Superior temporal gyrus (tissue), 1 donor: ENCODE measurements around the gene PANX2.
A peak's percentile ranks its signal among the peaks of the same experiment; 100 is the strongest.
"Not testable (repeated sequence)": the region's sequence is repeated elsewhere in the genome, so short reads cannot be mapped to it uniquely, and the experiment has no call there.

Experiments
- DNase-seq: peaks from one replicate; pipeline ENCODE4 v3.0.0-alpha.2; 2016; ENCODE audit errors: extremely low spot score

PANX2 gene

GRCh38 chr22:50197856-50198623 lies 27.5 kb downstream of the PANX2 start:
- no peak for DNase-seq

DNA sequence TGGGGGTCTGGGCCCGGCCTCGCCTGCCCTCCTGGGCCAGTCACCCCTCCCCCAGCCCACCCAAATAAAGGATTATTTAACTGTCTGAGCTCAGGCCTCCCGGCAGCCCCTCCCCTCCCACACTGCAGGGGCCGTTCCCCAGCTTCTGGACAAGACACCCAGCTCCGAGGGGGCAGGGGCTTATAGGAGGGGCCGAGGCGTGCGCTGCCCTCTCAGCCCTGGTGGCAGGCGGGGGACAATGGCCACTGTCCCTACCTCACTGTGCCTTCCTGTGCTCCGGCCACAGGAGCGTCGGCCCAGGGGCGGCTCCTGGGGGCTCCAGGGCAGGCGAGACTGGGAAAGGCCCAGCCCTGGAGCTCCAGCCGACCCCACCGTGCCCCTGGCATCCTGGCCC lies 28.1 kb downstream of the PANX2 start:
- no peak for DNase-seq

- no peak for DNase-seq
Measured at GRCh38 chr22:50199251-50199721, 28.8 kb downstream of the PANX2 start.

DNA sequence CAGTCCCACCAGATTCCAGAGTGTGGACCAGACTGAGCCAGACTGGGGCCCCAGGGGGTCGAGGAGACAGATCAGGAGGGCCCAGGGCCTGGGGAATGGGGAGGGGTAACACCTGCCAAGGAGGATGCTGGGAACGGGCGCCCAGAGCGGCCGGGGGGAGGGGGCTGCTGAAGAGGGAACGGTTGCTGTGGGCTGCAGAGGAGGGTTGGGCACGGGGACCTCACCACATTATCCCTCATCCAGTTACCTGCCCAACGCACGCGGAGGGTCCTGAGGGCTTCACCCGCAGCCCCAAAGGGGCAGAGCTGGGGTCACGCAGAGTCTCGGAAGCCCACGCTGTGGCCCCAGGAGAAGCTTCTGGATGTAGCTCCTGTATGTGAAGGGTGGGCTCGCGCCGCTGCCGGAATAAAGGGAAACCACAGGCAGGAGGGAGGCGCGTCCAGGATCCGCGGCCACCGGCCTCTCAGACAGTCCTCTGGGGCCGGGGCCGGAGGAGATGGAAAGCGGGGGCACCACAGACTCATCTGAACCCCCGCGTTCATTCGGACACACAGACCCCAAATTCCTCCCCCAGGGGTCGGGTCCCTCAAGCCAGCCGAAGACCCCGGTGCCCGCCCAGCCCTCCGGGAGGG lies 29.4 kb downstream of the PANX2 start:
- DNase-seq: no peak

- peak; percentile 87 for DNase-seq
Measured at GRCh38 chr22:50200461-50201190, 30.1 kb downstream of the PANX2 start, which contains the start of gene SELENOO. Gene SELENOO (plus strand): TSS chr22:50201011. CDS start chr22:50201037, 26 bp downstream.

DNA sequence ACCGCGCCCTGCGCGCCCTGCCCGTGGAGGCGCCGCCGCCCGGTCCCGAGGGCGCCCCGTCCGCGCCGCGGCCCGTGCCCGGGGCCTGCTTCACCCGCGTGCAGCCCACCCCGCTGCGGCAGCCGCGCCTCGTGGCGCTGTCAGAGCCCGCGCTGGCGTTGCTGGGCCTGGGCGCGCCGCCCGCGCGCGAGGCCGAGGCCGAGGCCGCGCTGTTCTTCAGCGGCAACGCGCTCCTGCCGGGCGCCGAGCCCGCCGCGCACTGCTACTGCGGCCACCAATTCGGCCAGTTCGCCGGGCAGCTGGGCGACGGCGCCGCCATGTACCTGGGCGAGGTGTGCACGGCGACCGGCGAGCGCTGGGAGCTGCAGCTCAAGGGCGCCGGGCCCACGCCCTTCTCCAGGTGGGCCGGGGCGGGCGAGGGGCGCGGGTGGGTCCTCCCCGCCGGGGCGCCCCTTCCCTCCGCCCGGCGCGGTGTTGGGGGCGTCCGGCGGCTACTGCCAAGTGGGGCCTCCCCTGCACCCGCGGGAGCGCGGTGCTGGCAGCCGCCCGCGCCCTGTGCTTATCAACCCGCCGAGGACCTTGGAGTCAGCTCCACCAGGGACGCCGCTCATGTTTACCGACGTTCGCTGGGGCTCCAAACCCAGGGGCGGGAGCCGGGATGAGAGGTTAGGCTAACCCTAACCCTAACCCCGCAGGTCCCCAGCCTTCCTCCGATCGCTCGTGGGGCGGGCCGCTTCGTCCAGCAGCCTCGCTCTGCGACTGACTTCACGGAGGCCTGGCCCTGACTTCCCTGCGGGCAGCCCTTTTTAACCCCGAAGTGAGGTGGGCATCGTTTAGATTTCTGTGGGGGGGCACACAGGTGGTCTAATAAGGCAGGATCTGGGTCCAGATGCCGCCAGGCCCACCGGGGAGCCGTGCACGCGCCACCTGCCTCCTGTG lies 30.9 kb downstream of the PANX2 start:
- DNase-seq: no peak

DNA sequence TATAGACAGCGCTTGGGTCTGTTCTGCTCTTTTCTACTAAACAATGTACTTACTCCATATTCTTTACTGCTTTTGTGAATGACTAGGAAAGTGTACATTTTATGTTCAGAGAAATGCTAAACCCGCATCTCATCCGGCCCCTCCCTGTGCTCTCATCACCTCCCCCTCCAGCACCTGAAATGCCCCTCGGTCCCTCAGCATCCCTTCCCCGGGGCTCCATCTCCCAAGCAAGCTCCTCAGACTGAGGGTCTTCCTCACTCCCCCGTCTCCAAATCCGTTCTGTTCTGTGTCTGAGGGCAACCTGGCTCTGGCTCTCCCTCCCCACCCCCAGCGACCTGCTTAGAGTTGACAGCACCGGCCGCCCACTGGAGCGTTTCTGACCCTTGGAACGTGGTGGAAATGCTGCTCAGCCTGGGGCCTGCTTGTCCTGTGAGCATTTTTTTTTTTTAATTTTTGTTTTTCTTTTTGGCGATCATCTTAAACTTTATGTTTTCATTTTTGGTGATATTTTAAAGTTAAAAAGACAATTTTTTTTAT lies 31.7 kb downstream of the PANX2 start:
- no peak for DNase-seq

- DNase-seq: no peak
Measured at GRCh38 chr22:50203288-50203687, 32.8 kb downstream of the PANX2 start.

- no peak for DNase-seq
Measured at GRCh38 chr22:50204571-50204970, 34.0 kb downstream of the PANX2 start.

DNA sequence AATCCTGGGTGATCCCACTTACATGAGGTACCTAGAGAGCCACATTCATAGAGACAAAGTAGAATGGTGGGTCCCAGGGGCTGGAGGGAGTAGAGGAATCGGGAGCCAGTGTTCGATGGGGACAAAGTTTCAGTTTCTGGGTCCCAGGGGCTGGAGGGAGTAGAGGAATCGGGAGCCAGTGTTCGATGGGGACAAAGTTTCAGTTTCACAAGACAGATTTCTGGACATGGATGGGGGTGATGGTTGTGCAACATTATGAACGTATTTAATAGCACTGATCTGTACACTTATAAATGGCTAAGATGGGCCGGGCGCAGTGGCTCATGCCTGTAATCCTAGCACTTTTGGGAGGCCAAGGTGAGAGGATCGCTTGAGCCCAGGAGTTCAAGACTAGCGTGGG lies 34.5 kb downstream of the PANX2 start:
- DNase-seq: not testable (repeated sequence)

DNA sequence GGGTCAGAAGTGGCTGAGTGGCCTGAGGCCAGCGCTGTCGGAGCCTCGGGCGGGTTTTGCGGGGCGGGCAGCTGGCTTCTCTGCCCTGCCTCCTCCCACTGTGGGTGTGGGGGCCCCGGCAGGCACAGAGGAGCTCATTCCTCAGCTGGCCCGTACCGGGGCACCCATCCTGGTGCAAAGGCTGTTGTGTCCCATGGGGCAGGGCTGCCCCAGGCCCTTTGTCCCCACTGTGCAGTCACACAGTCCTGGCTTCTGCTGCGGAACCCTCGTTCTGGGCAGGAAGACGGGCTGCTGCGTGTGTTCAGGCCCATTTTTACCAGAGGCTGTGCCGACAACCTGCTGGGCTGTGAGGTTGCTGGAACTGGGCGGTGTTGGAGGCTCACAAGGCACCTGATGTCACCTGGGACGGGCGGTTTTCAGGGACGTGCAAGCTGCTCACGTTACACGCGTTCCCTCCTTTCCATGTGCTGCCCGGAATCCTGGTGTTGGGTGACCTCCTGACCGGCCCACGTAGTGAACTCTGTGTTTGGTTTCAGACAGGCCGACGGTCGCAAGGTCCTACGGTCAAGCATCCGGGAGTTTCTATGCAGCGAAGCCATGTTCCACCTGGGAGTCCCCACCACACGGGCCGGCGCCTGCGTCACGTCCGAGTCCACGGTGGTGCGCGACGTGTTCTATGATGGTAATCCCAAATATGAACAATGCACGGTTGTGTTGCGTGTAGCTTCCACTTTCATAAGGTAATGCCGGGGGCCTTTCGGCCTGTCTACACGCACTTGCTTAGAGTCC lies 35.4 kb downstream of the PANX2 start:
- DNase-seq: no peak

DNA sequence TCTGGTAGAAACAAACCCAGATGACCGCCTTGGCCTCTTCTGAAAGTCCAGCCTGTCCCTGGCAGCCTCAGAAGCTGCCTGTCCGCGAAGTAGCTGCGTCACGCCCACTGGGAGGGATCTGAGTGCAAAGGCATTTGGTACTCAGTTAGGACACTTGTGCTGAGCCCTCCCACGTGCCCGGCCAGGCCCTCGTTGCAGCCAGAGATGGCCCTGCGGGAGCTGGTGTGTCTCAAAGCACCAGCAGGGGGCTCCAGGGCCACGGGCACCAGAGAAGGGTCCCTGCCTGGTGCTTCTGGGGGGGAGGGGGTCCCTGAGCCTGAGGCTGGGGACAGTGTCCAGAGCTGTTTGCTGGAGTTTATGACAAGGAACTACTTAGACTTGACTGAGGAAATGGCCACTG lies 36.1 kb downstream of the PANX2 start:
- no peak for DNase-seq

GRCh38 chr22:50207383-50208140 lies 37.0 kb downstream of the PANX2 start:
- DNase-seq: no peak

DNA sequence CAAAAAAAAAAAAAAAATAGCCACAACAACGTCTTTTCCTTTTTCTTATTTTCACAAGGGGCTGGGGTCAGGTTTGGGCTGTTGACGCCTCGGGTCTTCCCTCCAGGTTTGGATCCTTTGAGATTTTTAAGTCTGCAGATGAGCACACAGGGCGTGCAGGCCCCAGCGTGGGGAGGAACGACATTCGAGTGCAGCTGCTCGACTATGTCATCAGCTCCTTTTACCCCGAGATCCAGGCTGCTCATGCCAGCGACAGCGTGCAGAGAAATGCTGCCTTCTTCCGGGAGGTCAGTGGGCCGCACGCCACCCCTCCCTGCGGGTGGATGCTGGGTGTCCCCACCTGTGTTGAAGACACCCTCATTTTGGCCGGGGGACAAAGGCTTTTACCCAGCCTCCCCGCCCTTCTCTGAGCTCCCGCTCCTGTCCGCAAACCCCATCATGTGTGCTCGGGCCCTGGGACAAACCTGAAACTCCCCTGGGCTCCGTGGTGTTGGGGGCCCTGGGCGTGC lies 38.0 kb downstream of the PANX2 start:
- no peak for DNase-seq

DNA sequence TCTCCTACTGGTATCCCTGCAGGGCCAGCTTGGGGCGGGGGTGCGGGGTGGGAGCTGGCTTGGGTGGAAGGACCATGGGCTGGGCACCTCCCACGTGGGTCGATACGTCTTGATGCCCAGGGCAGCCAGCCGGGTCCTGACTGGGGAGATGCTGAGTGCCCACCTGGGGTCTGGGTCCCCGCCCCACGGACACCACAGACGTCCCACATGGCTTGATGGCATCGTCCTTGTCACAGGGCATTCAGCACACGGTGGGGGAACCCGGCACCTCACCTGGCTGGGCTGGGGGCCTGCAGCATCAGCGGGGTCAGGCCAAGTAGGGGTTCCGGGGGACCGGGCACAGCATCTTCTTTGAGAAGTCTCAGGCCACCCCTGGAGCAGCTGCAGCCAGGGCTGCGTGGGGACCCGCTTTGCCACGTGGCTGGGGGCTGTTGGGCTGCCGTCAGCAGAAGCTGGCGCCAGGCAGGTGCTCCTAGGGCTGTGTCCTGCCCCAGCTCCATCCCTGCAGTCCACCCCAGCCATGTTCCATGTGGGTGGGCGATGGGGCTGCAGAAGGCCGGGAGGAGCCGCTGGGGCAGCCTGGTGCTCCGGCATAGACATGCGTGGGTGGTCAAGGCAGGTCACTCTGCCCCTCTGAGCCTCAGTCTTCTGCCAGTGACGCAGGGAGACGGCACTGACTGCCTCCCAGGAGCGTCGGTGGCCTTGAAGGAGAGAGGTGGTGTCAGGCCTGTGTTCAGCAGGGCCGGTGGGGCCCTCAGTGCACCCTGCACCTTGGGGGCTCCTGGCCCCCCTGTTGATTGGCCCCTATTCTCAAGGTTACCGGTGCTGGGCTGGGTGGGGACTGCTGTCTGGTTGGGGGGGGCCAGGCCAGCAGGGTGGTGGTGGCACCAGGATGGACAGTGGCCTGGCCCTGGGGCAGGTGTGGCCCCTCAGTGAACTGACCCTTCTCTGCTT lies 38.7 kb downstream of the PANX2 start:
- no peak for DNase-seq

- DNase-seq: peak; percentile 86
Measured at GRCh38 chr22:50209893-50210292, 39.4 kb downstream of the PANX2 start.

- DNase-seq: no peak
Measured at GRCh38 chr22:50210378-50211139, 40.0 kb downstream of the PANX2 start.
